ENCODE results near the gene SCFD2.

DNA sequence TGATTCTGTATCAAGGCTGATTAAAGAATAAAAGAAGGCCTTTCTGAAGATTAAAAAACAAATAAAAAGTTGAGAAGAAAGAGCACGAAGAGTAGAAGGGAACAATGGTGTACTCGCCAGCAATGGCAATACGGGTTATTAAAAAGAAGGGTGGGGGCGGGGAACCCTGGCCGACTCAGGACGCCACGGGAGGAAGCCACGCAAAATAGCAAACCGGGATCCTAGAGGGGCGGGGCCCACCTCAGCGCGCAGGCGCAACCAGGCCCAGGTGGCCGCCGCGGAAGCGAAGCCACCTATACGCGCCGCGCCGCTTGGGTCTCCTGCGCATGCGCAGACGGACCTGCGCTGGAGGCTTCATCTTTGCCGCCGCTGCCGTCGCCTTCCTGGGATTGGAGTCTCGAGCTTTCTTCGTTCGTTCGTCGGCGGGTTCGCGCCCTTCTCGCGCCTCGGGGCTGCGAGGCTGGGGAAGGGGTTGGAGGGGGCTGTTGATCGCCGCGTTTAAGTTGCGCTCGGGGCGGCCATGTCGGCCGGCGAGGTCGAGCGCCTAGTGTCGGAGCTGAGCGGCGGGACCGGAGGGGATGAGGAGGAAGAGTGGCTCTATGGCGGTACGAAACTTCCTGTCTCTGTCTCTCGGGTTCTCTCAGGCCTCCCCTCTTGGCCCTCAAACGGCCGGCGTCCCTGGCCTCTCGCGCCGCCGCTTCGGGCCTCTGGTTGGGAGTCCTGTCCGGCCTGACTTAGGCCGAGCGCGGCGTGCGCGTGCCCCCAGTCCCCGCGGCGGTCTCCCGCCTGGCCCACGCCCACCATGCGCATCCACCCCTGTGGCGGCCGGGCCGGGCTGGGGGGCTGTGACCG is 11.7 kb upstream of the SCFD2 start, which contains the start of gene FIP1L1:
- TF ChIP-seq EZH2 (IDR thresholded peaks at IDR 0.05; ENCODE audit: insufficient read depth, poor library complexity, severe bottlenecking) (no peak), EZH2phosphoT487 (IDR thresholded peaks at IDR 0.05; ENCODE audit: insufficient read depth, low read depth) (no peak)
